GM12864 (cell line): ENCODE measurements around the gene GCM1.
A peak's percentile ranks its signal among the peaks of the same experiment; 100 is the strongest.

Experiments
- DNase-seq: peaks from one replicate; pipeline ENCODE4 v3.0.0-alpha.2; 2011; ENCODE audit warnings: low read depth
- H3K4me3 ChIP-seq: 2 replicates; pipeline ENCODE4 v1.5.1; 2011; ENCODE audit warnings: mild to moderate bottlenecking, low read depth, low read length, control low read depth
- TF ChIP-seq, protein P1 (sequence below): IDR thresholded peaks from 2 replicates; pipeline ENCODE4 v1.5.1; 2011; ENCODE audit warnings: low read depth, mild to moderate bottlenecking, moderate library complexity, low read length, control low read depth, inconsistent platforms; ENCODE audit errors: missing control alignments

The GCM1 gene

DNA sequence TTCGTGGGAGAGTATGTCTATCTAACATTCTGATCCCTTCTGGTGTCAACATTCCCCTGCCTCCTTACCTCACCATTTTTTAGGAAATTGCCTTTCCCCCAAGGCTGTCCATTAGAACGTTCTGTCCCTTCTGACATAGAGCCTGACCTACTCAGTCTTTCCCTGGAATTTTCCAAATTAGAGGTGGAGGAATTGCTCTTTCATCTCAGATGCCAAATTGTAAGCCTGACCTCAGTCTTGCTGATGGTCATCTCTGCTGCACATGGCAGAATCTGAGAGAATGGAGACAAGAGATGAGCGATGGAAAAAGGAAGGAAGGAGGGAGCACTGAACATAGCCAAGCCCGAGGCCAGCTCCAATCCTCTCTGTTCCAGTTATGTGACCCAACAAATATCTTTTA is 5.4 kb upstream of the GCM1 start:
- no peak overlapping the region for H3K4me3 ChIP-seq
- no peak for DNase-seq
- TF ChIP-seq, protein P1, sequence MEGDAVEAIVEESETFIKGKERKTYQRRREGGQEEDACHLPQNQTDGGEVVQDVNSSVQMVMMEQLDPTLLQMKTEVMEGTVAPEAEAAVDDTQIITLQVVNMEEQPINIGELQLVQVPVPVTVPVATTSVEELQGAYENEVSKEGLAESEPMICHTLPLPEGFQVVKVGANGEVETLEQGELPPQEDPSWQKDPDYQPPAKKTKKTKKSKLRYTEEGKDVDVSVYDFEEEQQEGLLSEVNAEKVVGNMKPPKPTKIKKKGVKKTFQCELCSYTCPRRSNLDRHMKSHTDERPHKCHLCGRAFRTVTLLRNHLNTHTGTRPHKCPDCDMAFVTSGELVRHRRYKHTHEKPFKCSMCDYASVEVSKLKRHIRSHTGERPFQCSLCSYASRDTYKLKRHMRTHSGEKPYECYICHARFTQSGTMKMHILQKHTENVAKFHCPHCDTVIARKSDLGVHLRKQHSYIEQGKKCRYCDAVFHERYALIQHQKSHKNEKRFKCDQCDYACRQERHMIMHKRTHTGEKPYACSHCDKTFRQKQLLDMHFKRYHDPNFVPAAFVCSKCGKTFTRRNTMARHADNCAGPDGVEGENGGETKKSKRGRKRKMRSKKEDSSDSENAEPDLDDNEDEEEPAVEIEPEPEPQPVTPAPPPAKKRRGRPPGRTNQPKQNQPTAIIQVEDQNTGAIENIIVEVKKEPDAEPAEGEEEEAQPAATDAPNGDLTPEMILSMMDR, result no peak

DNA sequence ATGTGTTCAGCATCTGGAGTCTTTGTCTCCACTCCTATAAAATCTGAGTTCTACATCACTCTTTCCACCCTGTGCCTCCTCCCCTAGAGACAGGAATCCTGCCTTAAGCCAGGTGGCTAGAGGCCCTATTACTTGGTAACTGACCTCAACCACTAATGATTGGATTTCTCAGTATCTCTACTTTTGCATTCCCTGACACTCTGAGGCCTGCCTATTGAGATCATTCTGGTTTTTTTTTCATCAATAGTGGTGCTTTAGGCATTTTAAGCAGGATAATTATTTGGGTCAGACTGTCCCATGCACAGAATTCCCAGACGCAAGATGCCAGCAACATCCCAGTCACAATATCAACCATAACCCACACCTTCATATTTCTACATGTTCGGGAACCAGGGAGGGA is 3.9 kb upstream of the GCM1 start:
- no peak overlapping the region for H3K4me3 ChIP-seq
- no peak for DNase-seq
- TF ChIP-seq, protein P1, result no peak

DNA sequence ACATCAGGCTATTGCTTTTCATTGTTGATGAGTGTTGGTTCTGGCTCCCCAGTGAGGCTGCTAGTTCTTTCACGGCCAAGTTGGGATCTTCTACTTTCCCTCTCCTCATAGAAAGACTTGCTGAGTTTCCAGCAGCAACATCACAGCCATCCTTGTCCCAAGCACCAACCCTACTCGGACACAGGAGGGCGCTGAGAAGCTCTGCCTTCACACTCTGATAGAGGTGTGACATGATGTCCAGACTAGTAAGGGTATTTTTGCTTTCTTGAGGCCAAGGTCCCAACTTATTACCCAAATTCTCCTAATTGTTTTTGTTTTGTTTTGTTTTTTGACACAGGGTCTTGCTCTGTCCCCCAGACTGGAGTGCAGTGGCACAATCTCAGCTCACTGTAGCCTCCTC is 3.0 kb upstream of the GCM1 start:
- no peak for DNase-seq
- TF ChIP-seq, protein P1, result peak; percentile 59
- no peak overlapping the region for H3K4me3 ChIP-seq

DNA sequence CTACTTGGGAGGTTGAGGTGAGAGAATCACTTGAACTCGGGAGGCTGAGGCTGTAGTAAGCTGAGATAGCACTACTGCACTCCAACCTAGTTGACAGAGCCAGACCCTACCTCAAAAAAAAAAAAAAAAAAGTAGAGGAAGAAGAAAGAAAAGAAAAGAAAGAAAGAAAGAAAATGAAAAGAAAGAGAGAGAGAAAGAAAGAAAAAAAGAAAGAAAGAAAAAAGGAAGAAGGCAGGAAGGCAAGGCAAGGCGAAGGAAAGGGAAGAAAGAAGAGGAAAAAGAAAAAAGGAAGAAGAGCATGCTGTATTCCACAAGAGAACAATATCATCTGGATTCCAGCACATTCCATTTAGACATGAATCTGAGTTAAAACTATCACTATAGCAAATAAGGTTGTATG is 3.8 kb downstream of the GCM1 start:
- TF ChIP-seq, protein P1, result no peak
- H3K4me3 ChIP-seq, result no peak overlapping the region
- no peak for DNase-seq

DNA sequence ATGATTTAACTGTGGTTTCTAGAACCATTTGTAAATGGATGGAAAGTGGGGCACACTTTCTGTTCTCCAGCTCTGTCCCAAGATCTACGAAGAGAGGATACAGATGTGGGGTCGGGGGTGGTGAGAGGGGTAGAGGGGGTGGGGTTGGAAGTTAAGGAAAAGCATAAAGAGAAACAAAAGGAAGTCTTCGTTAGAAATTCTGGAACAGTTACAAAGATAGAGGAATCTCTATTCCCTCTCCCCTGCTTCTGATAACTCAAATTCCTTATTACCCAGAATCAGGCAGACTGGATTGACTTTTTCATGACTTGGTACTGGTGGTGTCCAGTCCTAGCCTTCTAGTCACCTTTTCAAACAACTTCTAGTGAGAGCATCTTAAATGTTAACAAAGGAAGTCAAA is 4.9 kb downstream of the GCM1 start:
- TF ChIP-seq, protein P1, result no peak
- no peak overlapping the region for H3K4me3 ChIP-seq
- no peak for DNase-seq

DNA sequence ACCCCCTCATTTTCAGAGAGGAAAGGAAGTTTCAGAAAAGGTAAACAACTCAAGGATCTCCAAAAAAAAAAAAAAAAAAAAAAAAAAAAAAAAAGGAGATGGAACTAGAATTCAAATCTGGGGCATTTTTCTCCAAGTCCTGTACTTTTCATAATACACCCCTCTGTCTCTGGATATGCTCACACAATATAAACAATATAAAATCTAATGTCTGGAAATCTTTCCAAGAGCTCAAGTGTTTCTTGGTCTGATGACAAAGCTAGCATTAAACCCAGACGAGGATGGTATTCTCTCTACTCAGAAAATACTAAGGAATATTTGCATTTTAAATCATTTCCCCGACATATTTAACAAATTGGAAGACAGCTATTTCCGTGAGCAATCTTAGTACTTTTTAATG is 5.8 kb downstream of the GCM1 start:
- DNase-seq, result no peak
- TF ChIP-seq, protein P1, result no peak
- H3K4me3 ChIP-seq, result no peak overlapping the region

DNA sequence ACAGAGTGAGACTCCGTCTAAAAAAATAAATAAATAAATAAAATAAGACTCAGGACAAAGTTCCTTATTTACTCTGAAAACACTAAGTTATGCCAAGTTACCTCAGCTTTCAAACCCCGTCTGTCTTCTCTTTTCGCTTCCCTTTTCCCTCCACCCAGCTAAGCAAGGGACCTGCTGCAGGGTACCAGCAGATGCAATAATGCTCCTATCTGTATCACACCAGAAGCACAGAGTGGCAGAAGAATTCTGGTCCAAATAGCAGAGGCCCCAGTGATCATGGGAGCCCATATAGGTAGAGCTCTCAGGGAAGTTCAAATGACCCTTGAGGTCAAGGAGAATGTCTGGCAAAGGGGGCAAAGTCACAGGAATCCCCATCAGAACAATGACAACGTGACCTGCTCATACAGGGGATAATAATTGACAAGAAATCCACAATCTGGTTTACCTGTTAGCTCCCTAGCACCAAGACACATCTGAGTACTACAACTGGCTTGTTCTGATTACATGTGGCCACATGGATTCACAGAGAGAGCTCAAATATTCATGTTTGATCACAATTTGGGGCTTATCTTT is 8.7 kb downstream of the GCM1 start:
- TF ChIP-seq, protein P1, result no peak
- no peak overlapping the region for H3K4me3 ChIP-seq
- no peak for DNase-seq
